ENCODE measurements around the gene GLI3. TPM values are rescaled to one million over a fixed set of nuclear protein-coding genes. Genes with fewer than 3 reads are reported as not detected.

The GLI3 gene
- total RNA-seq, 1 donor from 2014 or later: 25.5 TPM

- no peak for DNase-seq (ENCODE audit: low spot score)
These were observed 298.6 kb downstream of the GLI3 start for GRCh38 chr7:41938371-41938770.

- no peak for DNase-seq (ENCODE audit: low spot score)
These were observed 303.6 kb downstream of the GLI3 start for GRCh38 chr7:41933427-41933826.

- DNase-seq (ENCODE audit: low spot score): no peak
These were observed 305.8 kb downstream of the GLI3 start for GRCh38 chr7:41931263-41931646.

GRCh38 chr7:41930538-41931262, 306.3 kb downstream of the GLI3 start:
- no peak for DNase-seq (ENCODE audit: low spot score)

GRCh38 chr7:41928781-41929180, 308.2 kb downstream of the GLI3 start:
- DNase-seq (ENCODE audit: low spot score): no peak

- no peak for DNase-seq (ENCODE audit: low spot score)
These were observed 308.8 kb downstream of the GLI3 start for GRCh38 chr7:41928166-41928565.

GRCh38 chr7:41927380-41927779, 309.6 kb downstream of the GLI3 start:
- DNase-seq (ENCODE audit: low spot score): no peak

- DNase-seq (ENCODE audit: low spot score): no peak
These were observed 311.1 kb downstream of the GLI3 start for GRCh38 chr7:41925946-41926345.

- DNase-seq (ENCODE audit: low spot score): no peak
These were observed 312.2 kb downstream of the GLI3 start for GRCh38 chr7:41924796-41925195.

- no peak for DNase-seq (ENCODE audit: low spot score)
These were observed 314.6 kb downstream of the GLI3 start for GRCh38 chr7:41922373-41922772.

GRCh38 chr7:41921453-41921981, 315.5 kb downstream of the GLI3 start:
- no peak for DNase-seq (ENCODE audit: low spot score)

GRCh38 chr7:41918597-41918996, 318.4 kb downstream of the GLI3 start:
- DNase-seq (ENCODE audit: low spot score): no peak

- DNase-seq (ENCODE audit: low spot score): no peak
These were observed 320.5 kb downstream of the GLI3 start for GRCh38 chr7:41916450-41916927.

GRCh38 chr7:41915871-41916270, 321.1 kb downstream of the GLI3 start:
- no peak for DNase-seq (ENCODE audit: low spot score)

GRCh38 chr7:41912851-41913567, 324.0 kb downstream of the GLI3 start:
- DNase-seq (ENCODE audit: low spot score): no peak

- no peak for DNase-seq (ENCODE audit: low spot score)
These were observed 324.6 kb downstream of the GLI3 start for GRCh38 chr7:41912426-41912825.

- no peak for DNase-seq (ENCODE audit: low spot score)
These were observed 325.2 kb downstream of the GLI3 start for GRCh38 chr7:41911792-41912191.
